Measurements from ENCODE around the gene TVP23A.

DNA sequence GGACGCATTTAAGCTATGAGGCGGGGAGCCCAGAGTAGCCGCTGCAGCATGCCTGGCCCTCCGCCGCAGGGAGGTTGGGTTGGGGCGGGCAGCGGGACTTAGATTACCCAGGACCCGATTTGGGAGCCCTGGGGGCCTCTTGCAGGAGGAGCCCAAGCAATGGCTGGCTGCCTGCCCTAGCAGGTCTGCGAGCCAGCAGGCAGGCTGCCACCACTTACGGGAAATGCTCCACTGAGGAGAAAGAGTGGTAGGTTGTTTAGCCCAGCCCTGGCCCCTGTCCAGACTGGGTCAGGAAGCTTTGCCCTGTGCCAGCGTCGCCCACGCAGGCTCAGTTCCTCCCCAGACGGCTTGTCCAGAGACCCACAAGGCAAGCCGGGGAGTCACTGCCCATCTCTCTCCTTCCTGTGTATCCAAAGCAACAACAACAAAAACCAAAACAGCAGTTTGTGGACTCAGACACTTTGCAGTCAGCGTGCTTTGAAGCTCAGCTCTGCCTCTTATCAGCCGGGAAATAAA is 10.3 kb upstream of the TVP23A start:
- TF ChIP-seq, protein P1, sequence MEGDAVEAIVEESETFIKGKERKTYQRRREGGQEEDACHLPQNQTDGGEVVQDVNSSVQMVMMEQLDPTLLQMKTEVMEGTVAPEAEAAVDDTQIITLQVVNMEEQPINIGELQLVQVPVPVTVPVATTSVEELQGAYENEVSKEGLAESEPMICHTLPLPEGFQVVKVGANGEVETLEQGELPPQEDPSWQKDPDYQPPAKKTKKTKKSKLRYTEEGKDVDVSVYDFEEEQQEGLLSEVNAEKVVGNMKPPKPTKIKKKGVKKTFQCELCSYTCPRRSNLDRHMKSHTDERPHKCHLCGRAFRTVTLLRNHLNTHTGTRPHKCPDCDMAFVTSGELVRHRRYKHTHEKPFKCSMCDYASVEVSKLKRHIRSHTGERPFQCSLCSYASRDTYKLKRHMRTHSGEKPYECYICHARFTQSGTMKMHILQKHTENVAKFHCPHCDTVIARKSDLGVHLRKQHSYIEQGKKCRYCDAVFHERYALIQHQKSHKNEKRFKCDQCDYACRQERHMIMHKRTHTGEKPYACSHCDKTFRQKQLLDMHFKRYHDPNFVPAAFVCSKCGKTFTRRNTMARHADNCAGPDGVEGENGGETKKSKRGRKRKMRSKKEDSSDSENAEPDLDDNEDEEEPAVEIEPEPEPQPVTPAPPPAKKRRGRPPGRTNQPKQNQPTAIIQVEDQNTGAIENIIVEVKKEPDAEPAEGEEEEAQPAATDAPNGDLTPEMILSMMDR (IDR thresholded peaks at IDR 0.05) = peak in 1 of 4 experiments; percentile 6
- TF ChIP-seq EP300 (IDR thresholded peaks at IDR 0.05) (no peak), POLR2AphosphoS5 (IDR thresholded peaks at IDR 0.05) (peak; percentile 99)

Data from gastroesophageal sphincter (tissue), 3 donors.